Ishikawa (cell line): ENCODE data around the gene TSC22D3.

ENCODE experiments used
- CEBPB ChIP-seq: IDR thresholded peaks from 2 replicates; pipeline ENCODE4 v1.6.1; 2012
- CREB1 ChIP-seq: IDR thresholded peaks from 2 replicates; pipeline ENCODE4 v1.6.1; 2012; ENCODE audit warnings: low read depth
- EGR1 ChIP-seq: IDR thresholded peaks from 2 replicates; pipeline ENCODE4 v1.6.1; 2012
- EP300 ChIP-seq: IDR thresholded peaks from 2 replicates; pipeline ENCODE4 v1.6.1; 2012; ENCODE audit warnings: borderline replicate concordance
- FOXM1 ChIP-seq: IDR thresholded peaks from 2 replicates; pipeline ENCODE4 v1.6.1; 2012; ENCODE audit warnings: low read depth, borderline replicate concordance
- MAX ChIP-seq: IDR thresholded peaks from 2 replicates; pipeline ENCODE4 v1.6.1; 2012
- NFIC ChIP-seq: IDR thresholded peaks from 2 replicates; pipeline ENCODE4 v1.6.1; 2012
- RAD21 ChIP-seq: IDR thresholded peaks from 2 replicates; pipeline ENCODE4 v1.6.1; 2012; ENCODE audit warnings: low read depth
- REST ChIP-seq: IDR thresholded peaks from 2 replicates; pipeline ENCODE4 v1.6.1; 2012; ENCODE audit warnings: low read depth, mild to moderate bottlenecking
- TAF1 ChIP-seq: IDR thresholded peaks from 2 replicates; pipeline ENCODE4 v1.6.1; 2012; ENCODE audit warnings: low read depth, mild to moderate bottlenecking
- TCF12 ChIP-seq: IDR thresholded peaks from 2 replicates; pipeline ENCODE4 v1.6.1; 2012; ENCODE audit warnings: low read depth
- TEAD4 ChIP-seq: IDR thresholded peaks from 2 replicates; pipeline ENCODE4 v1.6.1; 2012
- USF1 ChIP-seq: IDR thresholded peaks from 2 replicates; pipeline ENCODE4 v1.6.1; 2012
- YY1 ChIP-seq: IDR thresholded peaks from 2 replicates; pipeline ENCODE4 v1.6.1; 2012; ENCODE audit warnings: low read depth
- ZBTB7A ChIP-seq: IDR thresholded peaks from 2 replicates; pipeline ENCODE4 v1.6.1; 2012; ENCODE audit warnings: low read depth

The TSC22D3 gene

GRCh38 chrX:107752043-107752442 lies 23.5 kb downstream of the TSC22D3 start:
- no peak for TF ChIP-seq YY1
- TF ChIP-seq MAX, result no peak
- TF ChIP-seq RAD21, result no peak
- TF ChIP-seq ZBTB7A, result no peak
- no peak for TF ChIP-seq REST
- TF ChIP-seq CREB1, result no peak
- no peak for TF ChIP-seq TAF1
- TF ChIP-seq TEAD4, result no peak
- TF ChIP-seq CEBPB, result no peak
- no peak for TF ChIP-seq EGR1

- TF ChIP-seq USF1 (no peak), EGR1 (no peak), EP300 (no peak), FOXM1 (no peak), CREB1 (no peak), REST (no peak), TEAD4 (no peak), MAX (no peak), YY1 (no peak), ZBTB7A (no peak), TAF1 (no peak), RAD21 (no peak), CEBPB (no peak), NFIC (no peak), TCF12 (no peak)
Measured at GRCh38 chrX:107750861-107751445, 24.6 kb downstream of the TSC22D3 start.

- TF ChIP-seq YY1, result no peak
- TF ChIP-seq CEBPB, result no peak
- no peak for TF ChIP-seq EP300
- TF ChIP-seq RAD21, result no peak
- TF ChIP-seq CREB1, result no peak
- TF ChIP-seq USF1, result no peak
- TF ChIP-seq REST, result no peak
- TF ChIP-seq TEAD4, result no peak
- TF ChIP-seq TCF12, result no peak
- no peak for TF ChIP-seq ZBTB7A
- TF ChIP-seq NFIC, result no peak
- no peak for TF ChIP-seq TAF1
- no peak for TF ChIP-seq EGR1
- TF ChIP-seq MAX, result no peak
- no peak for TF ChIP-seq FOXM1
Measured at GRCh38 chrX:107750263-107750662, 25.3 kb downstream of the TSC22D3 start.

GRCh38 chrX:107748506-107748905 lies 27.1 kb downstream of the TSC22D3 start:
- TF ChIP-seq CREB1 (no peak), YY1 (no peak), TCF12 (no peak), TAF1 (no peak), EP300 (no peak), RAD21 (no peak), MAX (no peak)
